GM18505 (cell line): ENCODE data around the gene ZNF593.

Experiments
- ATAC-seq: cut with Tn5 transposase; IDR thresholded peaks from one replicate; pipeline ENCODE4 v1.9.1; 2021; ENCODE audit not compliant: unreplicated experiment
- POLR2A ChIP-seq: IDR thresholded peaks from 4 replicates; pipeline ENCODE4 v1.6.1; 2011; ENCODE audit warnings: borderline replicate concordance; ENCODE audit not compliant: insufficient read depth, insufficient read length; ENCODE audit errors: extremely low read depth

The ZNF593 gene

GRCh38 chr1:26215246-26215645 lies 45.5 kb downstream of the ZNF593 start:
- no peak for ATAC-seq
- TF ChIP-seq POLR2A, result no peak

- TF ChIP-seq POLR2A, result no peak
- ATAC-seq, result no peak
Observed at GRCh38 chr1:26218906-26219494, 49.3 kb downstream of the ZNF593 start.
